ENCODE results near the gene EFCAB3. TPM values are rescaled to one million over a fixed set of nuclear protein-coding genes. Genes with fewer than 3 reads are reported as not detected.
"Not testable (repeated sequence)": the region's sequence is repeated elsewhere in the genome, so short reads cannot be mapped to it uniquely, and the experiment has no call there.

The EFCAB3 gene
- total RNA-seq, 2 experiments from 2014 or later, result not detected

DNA sequence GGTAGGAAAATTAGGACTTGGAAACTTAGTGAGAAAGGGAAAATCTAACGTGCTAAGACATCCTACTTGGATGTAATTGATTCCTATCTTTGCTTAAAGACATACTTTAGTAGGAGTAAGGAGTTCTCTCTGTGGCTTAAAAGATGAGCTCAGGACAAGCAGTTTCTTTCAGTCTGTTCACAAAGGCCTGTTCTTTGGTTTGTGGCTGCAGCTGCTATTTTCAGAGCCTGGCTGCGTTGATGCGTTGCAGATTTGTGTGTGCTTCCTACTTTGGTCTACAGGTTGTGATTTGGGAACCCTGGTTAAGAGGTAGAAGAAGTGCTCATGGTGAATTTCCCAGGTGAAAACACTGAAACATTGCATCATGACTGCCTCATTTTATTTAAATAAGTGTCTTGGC is 73.8 kb downstream of the EFCAB3 start:
- intact Hi-C loops (cut with micrococcal nuclease; ENCODE audit: unreplicated experiment), result not testable (repeated sequence)
- POLR2A ChIA-PET, result interaction anchor here (0.6 kb wide), 1 partner anchor 151 kb away, joined by 4 read pairs; no protein-coding TSS in a partner anchor

DNA sequence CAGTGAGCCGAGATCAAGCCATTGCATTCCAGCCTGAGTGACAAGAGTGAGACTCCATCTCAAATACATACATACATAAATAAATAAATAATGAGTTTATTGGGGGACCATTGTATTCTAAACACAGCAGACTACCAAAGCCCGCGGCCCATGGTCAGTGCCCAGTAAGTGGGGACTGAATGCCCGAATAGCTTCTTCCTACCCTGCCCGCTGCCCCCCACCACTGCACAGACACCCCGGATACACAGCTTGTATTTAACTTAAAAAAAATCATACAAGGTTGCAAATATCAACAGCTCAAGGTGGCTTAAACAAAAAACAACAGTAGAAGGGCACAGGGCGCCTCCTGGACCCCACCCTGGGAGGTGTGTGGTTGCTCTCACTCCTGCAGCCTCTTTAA is 75.7 kb downstream of the EFCAB3 start:
- Histone ChIP-seq H3K27ac (ENCODE audit: low read depth, low read length, poor library complexity, severe bottlenecking) (peak overlapping the region; percentile 98), H3K79me2 (ENCODE audit: insufficient read depth, low read depth, low read length) (no peaks in the 10 kb centered on the region), H3K4me2 (ENCODE audit: low read length) (peak overlapping the region; percentile 18), H2AFZ (ENCODE audit: low read length) (peak overlapping the region; percentile 57; the same call in 1 of the 2 replicates), H3K9me2 (ENCODE audit: insufficient read depth, low read length) (no peaks in the 10 kb centered on the region), H3K36me3 (ENCODE audit: insufficient read depth, low read length) (no peaks in the 10 kb centered on the region), H3K4me3 (ENCODE audit: low read depth, low read length, poor library complexity, severe bottlenecking) (no peak overlapping the region), H4K20me1 (ENCODE audit: insufficient read depth, low read length) (no peaks in the 10 kb centered on the region), H3K9me3 (ENCODE audit: low read length) (no peaks in the 10 kb centered on the region), H3K4me1 (ENCODE audit: insufficient read depth, low read length, poor library complexity, severe bottlenecking) (peaks cover 85% of the 10 kb centered on the region)
- TF ChIP-seq, protein P1, sequence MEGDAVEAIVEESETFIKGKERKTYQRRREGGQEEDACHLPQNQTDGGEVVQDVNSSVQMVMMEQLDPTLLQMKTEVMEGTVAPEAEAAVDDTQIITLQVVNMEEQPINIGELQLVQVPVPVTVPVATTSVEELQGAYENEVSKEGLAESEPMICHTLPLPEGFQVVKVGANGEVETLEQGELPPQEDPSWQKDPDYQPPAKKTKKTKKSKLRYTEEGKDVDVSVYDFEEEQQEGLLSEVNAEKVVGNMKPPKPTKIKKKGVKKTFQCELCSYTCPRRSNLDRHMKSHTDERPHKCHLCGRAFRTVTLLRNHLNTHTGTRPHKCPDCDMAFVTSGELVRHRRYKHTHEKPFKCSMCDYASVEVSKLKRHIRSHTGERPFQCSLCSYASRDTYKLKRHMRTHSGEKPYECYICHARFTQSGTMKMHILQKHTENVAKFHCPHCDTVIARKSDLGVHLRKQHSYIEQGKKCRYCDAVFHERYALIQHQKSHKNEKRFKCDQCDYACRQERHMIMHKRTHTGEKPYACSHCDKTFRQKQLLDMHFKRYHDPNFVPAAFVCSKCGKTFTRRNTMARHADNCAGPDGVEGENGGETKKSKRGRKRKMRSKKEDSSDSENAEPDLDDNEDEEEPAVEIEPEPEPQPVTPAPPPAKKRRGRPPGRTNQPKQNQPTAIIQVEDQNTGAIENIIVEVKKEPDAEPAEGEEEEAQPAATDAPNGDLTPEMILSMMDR (conservative IDR thresholded peaks at IDR 0.05; ENCODE audit: low read length), result no peak
- TF ChIP-seq EZH2phosphoT487 (IDR thresholded peaks at IDR 0.05; ENCODE audit: borderline replicate concordance, low read depth, low read length), result no peak
- ChIA-PET CTCF (ENCODE audit: unreplicated experiment) (no interaction called here), POLR2A (interaction anchor here (1.3 to 1.4 kb wide), 3 partner anchors 10 to 32 kb away, joined by 3 to 4 read pairs (median 3); partner anchors contain the start of gene METTL2A)
- intact Hi-C loops (cut with micrococcal nuclease; ENCODE audit: unreplicated experiment), result no loop called here
- DNase-seq (ENCODE audit: low spot score), result no peak
- BruUV-seq (replicated peaks), result no TSS peak

More for the DNA sequence above, 73.8 kb downstream of the EFCAB3 start:
- H3K9me3 ChIP-seq (ENCODE audit: low read length); H3K36me3 ChIP-seq (ENCODE audit: insufficient read depth, low read length); H2AFZ ChIP-seq (ENCODE audit: low read length); CTCF ChIA-PET (ENCODE audit: unreplicated experiment); H3K9me2 ChIP-seq (ENCODE audit: insufficient read depth, low read length); H4K20me1 ChIP-seq (ENCODE audit: insufficient read depth, low read length); BruUV-seq (replicated peaks); H3K79me2 ChIP-seq (ENCODE audit: insufficient read depth, low read depth, low read length): not testable (repeated sequence)
- Histone ChIP-seq H3K27ac (ENCODE audit: low read depth, low read length, poor library complexity, severe bottlenecking) (peak overlapping the region; percentile 98), H3K4me2 (ENCODE audit: low read length) (peak overlapping the region; percentile 66), H3K4me1 (ENCODE audit: insufficient read depth, low read length, poor library complexity, severe bottlenecking) (peaks cover 70% of the 10 kb centered on the region), H3K4me3 (ENCODE audit: low read depth, low read length, poor library complexity, severe bottlenecking) (peak overlapping the region; percentile 47)
- peak; percentile 85 for DNase-seq (ENCODE audit: low spot score)

DNA sequence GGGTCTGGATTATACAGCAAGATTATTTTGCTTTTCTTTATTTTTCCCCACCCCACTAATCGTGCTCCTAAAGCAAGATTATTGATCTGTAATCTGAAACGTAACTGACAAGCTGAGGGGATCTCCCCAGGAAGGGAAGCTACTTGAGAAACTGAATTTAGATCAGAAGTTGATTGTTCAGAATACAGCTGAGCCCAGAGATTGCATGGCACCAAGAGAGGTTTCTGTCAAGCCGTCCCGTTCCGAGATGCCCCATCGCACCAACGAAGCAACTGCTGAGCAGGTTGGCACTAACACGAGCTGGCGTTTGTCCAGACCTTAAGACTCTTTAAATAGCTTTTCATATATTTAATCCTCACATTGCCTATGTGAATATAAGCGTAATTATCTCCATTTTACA is 78.1 kb downstream of the EFCAB3 start:
- peak overlapping the region; percentile 77 for H3K27ac ChIP-seq (ENCODE audit: low read depth, low read length, poor library complexity, severe bottlenecking)
- H3K36me3 ChIP-seq (ENCODE audit: insufficient read depth, low read length); H3K9me2 ChIP-seq (ENCODE audit: insufficient read depth, low read length); DNase-seq (ENCODE audit: low spot score); H4K20me1 ChIP-seq (ENCODE audit: insufficient read depth, low read length); BruUV-seq (replicated peaks); H3K79me2 ChIP-seq (ENCODE audit: insufficient read depth, low read depth, low read length); POLR2A ChIA-PET; CTCF ChIA-PET (ENCODE audit: unreplicated experiment); intact Hi-C loops (cut with micrococcal nuclease; ENCODE audit: unreplicated experiment); H3K9me3 ChIP-seq (ENCODE audit: low read length): not testable (repeated sequence)
- H3K4me1 ChIP-seq (ENCODE audit: insufficient read depth, low read length, poor library complexity, severe bottlenecking), result peaks cover 84% of the 10 kb centered on the region
- peak overlapping the region; percentile 52 for H3K4me3 ChIP-seq (ENCODE audit: low read depth, low read length, poor library complexity, severe bottlenecking)
- H3K4me2 ChIP-seq (ENCODE audit: low read length), result peak overlapping the region; percentile 72
- peak overlapping the region; percentile 73 for H2AFZ ChIP-seq (ENCODE audit: low read length)

DNA sequence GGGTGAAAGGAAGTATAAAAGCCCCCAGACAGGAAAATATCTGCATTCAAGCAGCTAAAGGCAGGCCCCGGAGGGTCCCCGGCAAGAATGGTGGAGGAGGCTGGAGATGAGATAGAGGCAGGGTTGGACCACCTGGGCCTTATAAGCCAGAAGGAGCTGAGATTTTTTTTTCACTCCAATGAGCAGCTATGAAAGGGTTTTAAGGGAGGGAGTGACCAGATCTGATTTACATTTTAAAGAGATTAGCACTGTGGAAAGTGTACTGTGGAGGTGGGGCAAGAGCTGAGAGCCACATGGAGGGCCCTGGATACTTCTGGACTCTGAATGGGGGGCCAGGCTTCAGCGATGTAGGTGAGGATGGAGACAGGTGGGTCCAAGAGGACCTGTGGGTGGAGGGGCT is 84.1 kb downstream of the EFCAB3 start:
- CTCF ChIA-PET (ENCODE audit: unreplicated experiment); H3K9me3 ChIP-seq (ENCODE audit: low read length); H3K9me2 ChIP-seq (ENCODE audit: insufficient read depth, low read length); intact Hi-C loops (cut with micrococcal nuclease; ENCODE audit: unreplicated experiment); H4K20me1 ChIP-seq (ENCODE audit: insufficient read depth, low read length); BruUV-seq (replicated peaks); H3K4me3 ChIP-seq (ENCODE audit: low read depth, low read length, poor library complexity, severe bottlenecking); H3K79me2 ChIP-seq (ENCODE audit: insufficient read depth, low read depth, low read length); H3K36me3 ChIP-seq (ENCODE audit: insufficient read depth, low read length); POLR2A ChIA-PET: not testable (repeated sequence)
- Histone ChIP-seq H3K27ac (ENCODE audit: low read depth, low read length, poor library complexity, severe bottlenecking) (peak overlapping the region; percentile 54), H2AFZ (ENCODE audit: low read length) (peak overlapping the region; percentile 58; the same call in 1 of the 2 replicates), H3K4me1 (ENCODE audit: insufficient read depth, low read length, poor library complexity, severe bottlenecking) (peaks cover 45% of the 10 kb centered on the region), H3K4me2 (ENCODE audit: low read length) (peak overlapping the region; percentile 50)
- DNase-seq (ENCODE audit: low spot score), result peak; percentile 43

DNA sequence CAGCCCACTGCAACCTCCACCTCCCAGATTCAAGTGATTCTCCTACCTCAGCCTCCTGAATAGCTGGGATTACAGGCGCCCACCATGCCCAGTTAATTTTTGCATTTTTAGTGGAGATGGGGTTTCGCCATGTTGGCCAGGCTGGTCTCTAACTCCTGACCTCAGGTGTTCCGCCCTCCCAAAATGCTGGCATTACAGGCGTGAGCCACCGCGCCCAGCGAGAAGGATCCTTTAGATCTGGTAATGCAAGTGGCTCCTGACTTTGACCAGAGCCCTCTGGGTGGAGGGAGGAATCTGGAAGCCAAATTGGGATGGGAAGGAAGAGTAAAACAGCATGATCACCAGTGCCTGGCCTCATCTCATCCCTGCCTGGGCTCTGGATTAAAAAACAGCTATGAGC is 84.9 kb downstream of the EFCAB3 start:
- peaks cover 47% of the 10 kb centered on the region for H3K4me1 ChIP-seq (ENCODE audit: insufficient read depth, low read length, poor library complexity, severe bottlenecking)
- H3K27ac ChIP-seq (ENCODE audit: low read depth, low read length, poor library complexity, severe bottlenecking); H4K20me1 ChIP-seq (ENCODE audit: insufficient read depth, low read length); BruUV-seq (replicated peaks); H2AFZ ChIP-seq (ENCODE audit: low read length); intact Hi-C loops (cut with micrococcal nuclease; ENCODE audit: unreplicated experiment); H3K9me3 ChIP-seq (ENCODE audit: low read length); H3K79me2 ChIP-seq (ENCODE audit: insufficient read depth, low read depth, low read length); DNase-seq (ENCODE audit: low spot score); H3K36me3 ChIP-seq (ENCODE audit: insufficient read depth, low read length); H3K4me3 ChIP-seq (ENCODE audit: low read depth, low read length, poor library complexity, severe bottlenecking); H3K9me2 ChIP-seq (ENCODE audit: insufficient read depth, low read length): not testable (repeated sequence)
- ChIA-PET POLR2A (interaction anchor here (0.7 kb wide), 1 partner anchor 9 kb away, joined by 4 read pairs; no protein-coding TSS in a partner anchor), CTCF (ENCODE audit: unreplicated experiment) (interaction anchor here (0.6 kb wide), 1 partner anchor 1163 kb away, joined by 3 read pairs; no protein-coding TSS in a partner anchor)
- H3K4me2 ChIP-seq (ENCODE audit: low read length), result peak overlapping the region; percentile 50
